Stimulated activated CD4-positive, alpha-beta T cell treated with anti-CD3 and anti-CD28 coated beads, Interleukin-2, amount 100 ng/mL, for 48 hours (primary cell): ENCODE data around the gene PAX9.
A peak's percentile ranks its signal among the peaks of the same experiment; 100 is the strongest.

Experiments used
- DNase-seq, 2 donors: peaks; one replicate each; pipeline ENCODE4 v3.0.0-alpha.2; 2020

The PAX9 gene

GRCh38 chr14:36661506-36662257 is at the start of gene PAX9:
TSS of gene PAX9 (plus strand) at chr14:36661860. CDS start at chr14:36662090, 230 bp downstream.
- no peak for DNase-seq

GRCh38 chr14:36617824-36618223 is 43.8 kb upstream of the PAX9 start:
- no peak for DNase-seq

GRCh38 chr14:36618641-36619040 is 43.0 kb upstream of the PAX9 start:
- no peak for DNase-seq

- DNase-seq: no peak
Observed at GRCh38 chr14:36619131-36619530, 42.5 kb upstream of the PAX9 start.

GRCh38 chr14:36619853-36620252 is 41.8 kb upstream of the PAX9 start:
- no peak for DNase-seq

GRCh38 chr14:36625014-36625413 is 36.6 kb upstream of the PAX9 start:
- DNase-seq: no peak

GRCh38 chr14:36625436-36625835 is 36.2 kb upstream of the PAX9 start:
- DNase-seq: no peak

GRCh38 chr14:36626151-36626550 is 35.5 kb upstream of the PAX9 start:
- DNase-seq: no peak

- DNase-seq: no peak
Observed at GRCh38 chr14:36627981-36628380, 33.7 kb upstream of the PAX9 start.

GRCh38 chr14:36633580-36633979 is 28.1 kb upstream of the PAX9 start:
- DNase-seq: no peak

- DNase-seq: no peak
Observed at GRCh38 chr14:36646664-36647416, 14.8 kb upstream of the PAX9 start.

GRCh38 chr14:36647417-36647823 is 14.2 kb upstream of the PAX9 start:
- DNase-seq: no peak

GRCh38 chr14:36647824-36648753 is 13.6 kb upstream of the PAX9 start:
- DNase-seq: no peak

GRCh38 chr14:36649872-36650650 is 11.6 kb upstream of the PAX9 start:
- DNase-seq: no peak

- no peak for DNase-seq
Observed at GRCh38 chr14:36652542-36653201, 9.0 kb upstream of the PAX9 start.

- DNase-seq: no peak
Observed at GRCh38 chr14:36653413-36653812, 8.2 kb upstream of the PAX9 start.

- no peak for DNase-seq
Observed at GRCh38 chr14:36653962-36654793, 7.5 kb upstream of the PAX9 start.

- no peak for DNase-seq
Observed at GRCh38 chr14:36654794-36655381, 6.8 kb upstream of the PAX9 start.

GRCh38 chr14:36655571-36655962 is 6.1 kb upstream of the PAX9 start:
- no peak for DNase-seq

GRCh38 chr14:36655963-36656686 is 5.5 kb upstream of the PAX9 start:
- DNase-seq: peak in 1 of 2 donors; percentile 37
